ENCODE measurements around the gene SLC26A6.

Gene SLC26A6

GRCh38 chr3:48656061-48656840 lies 21.0 kb upstream of the SLC26A6 start:
- CTCF ChIA-PET: interaction anchor here (0.7 kb wide), 1 partner anchor 21 kb away, joined by 4 read pairs; the partner anchor contains the start of gene SLC26A6
- POLR2A ChIA-PET: no interaction called here
- peak; percentile 89 for DNase-seq (ENCODE audit: extremely low spot score)
- TF ChIP-seq PKNOX1 (IDR thresholded peaks at IDR 0.05): no peak
- no peak for TF ChIP-seq L3MBTL2 (conservative IDR thresholded peaks at IDR 0.05)
- no peak for TF ChIP-seq FOXA1 (IDR thresholded peaks at IDR 0.05)

- DNase-seq (ENCODE audit: extremely low spot score): no peak
- TF ChIP-seq ARNT (IDR thresholded peaks at IDR 0.05) (no peak), NFRKB (IDR thresholded peaks at IDR 0.05) (no peak)
- ChIA-PET CTCF (no interaction called here), POLR2A (no interaction called here)
Observed at GRCh38 chr3:48655606-48656005, 20.3 kb upstream of the SLC26A6 start.

DNA sequence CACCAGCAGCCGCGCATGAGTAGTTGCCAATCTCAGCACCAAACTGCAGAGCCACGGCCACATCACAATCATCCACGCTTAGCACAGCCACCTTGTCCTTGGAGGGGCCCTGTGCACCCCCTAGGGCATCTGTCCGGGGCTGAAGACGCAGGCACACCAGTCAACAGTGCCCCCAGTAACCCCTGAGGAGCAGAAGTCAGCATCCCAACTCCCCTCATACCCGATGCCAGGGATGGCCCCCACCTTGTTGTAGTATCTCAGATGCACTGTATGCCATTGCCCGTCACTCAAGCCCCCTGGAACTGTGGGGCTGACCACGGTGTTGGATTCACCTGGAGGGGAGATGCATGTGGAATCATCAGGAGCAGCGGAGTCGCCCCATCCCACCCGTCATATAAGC lies 19.8 kb upstream of the SLC26A6 start:
- no peak for DNase-seq (ENCODE audit: extremely low spot score)
- POLR2A ChIA-PET: no interaction called here
- CTCF ChIA-PET: no interaction called here

DNA sequence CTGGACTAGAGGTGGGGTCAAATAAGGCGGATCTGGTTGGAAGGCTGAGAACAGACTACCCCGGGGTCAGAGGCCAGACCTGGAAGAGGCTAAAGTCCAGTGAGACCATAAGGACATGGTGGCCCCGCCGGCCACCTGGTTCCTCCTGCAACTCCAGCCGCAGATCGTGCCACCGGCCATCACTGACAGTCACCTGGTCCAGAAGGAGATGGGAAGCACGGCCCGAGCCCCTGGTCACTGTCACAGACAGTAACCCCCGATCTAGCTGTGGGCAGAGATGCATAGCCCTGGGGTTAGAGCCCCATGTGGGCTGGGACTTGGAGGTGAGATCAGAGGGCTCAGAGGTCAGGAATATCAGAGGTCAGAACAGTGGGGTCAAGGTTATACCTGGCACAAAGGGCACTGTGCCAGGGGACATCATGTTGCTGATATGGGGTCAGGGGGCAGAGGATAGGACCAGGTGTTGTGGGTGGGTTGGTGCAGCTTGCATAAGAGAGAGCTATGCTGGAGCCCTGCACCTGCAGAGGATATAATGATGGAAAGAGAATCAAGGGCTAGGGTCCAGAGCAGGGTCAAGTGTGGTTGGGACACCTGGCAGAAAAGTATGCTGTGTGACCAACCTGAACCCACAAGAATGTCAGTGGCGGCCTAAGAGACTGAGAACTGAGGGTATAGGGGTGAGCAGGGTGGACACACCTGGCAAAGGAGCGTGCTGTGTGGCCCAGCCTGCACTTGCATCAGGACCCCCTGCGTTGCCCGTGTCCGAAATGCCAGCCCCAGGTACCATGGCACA lies 17.9 kb upstream of the SLC26A6 start:
- CTCF ChIA-PET: interaction anchor here (0.5 kb wide), 1 partner anchor 83 kb away, joined by 3 read pairs; no protein-coding TSS in a partner anchor
- TF ChIP-seq ARNT (IDR thresholded peaks at IDR 0.05): no peak
- no peak for DNase-seq (ENCODE audit: extremely low spot score)
- POLR2A ChIA-PET: interaction anchor here (0.8 to 3.4 kb wide), 3 partner anchors 10 to 399 kb away, joined by 3 to 16 read pairs (median 3); partner anchors contain the start of gene CELSR3

More for the DNA sequence above, 19.8 kb upstream of the SLC26A6 start:
- TF ChIP-seq ARNT (IDR thresholded peaks at IDR 0.05) (no peak), CTBP1 (IDR thresholded peaks at IDR 0.05; ENCODE audit: borderline replicate concordance) (no peak), LEF1 (IDR thresholded peaks at IDR 0.05; ENCODE audit: borderline replicate concordance) (no peak), ZNF384 (IDR thresholded peaks at IDR 0.05) (no peak), PKNOX1 (IDR thresholded peaks at IDR 0.05) (no peak), FOXM1 (IDR thresholded peaks at IDR 0.05; ENCODE audit: borderline replicate concordance) (no peak), FOXK2 (IDR thresholded peaks at IDR 0.05) (no peak), FOXA1 (IDR thresholded peaks at IDR 0.05) (no peak), ELF4 (IDR thresholded peaks at IDR 0.05) (no peak), NFRKB (IDR thresholded peaks at IDR 0.05) (no peak), L3MBTL2 (conservative IDR thresholded peaks at IDR 0.05) (no peak), TARDBP (IDR thresholded peaks at IDR 0.05) (no peak), BHLHE40 (IDR thresholded peaks at IDR 0.05; ENCODE audit: borderline replicate concordance) (no peak), HDGF (IDR thresholded peaks at IDR 0.05; ENCODE audit: borderline replicate concordance) (no peak), SP1 (IDR thresholded peaks at IDR 0.05) (no peak), SUZ12 (IDR thresholded peaks at IDR 0.05) (no peak)

- ChIA-PET POLR2A (interaction anchor here (1.1 to 3.4 kb wide), 2 partner anchors 11 to 16 kb away, joined by 3 to 16 read pairs; partner anchors contain the start of genes CELSR3 and SLC26A6), CTCF (no interaction called here)
- DNase-seq (ENCODE audit: extremely low spot score): no peak
- TF ChIP-seq HDGF (IDR thresholded peaks at IDR 0.05; ENCODE audit: borderline replicate concordance) (no peak), FOXK2 (IDR thresholded peaks at IDR 0.05) (no peak), CTBP1 (IDR thresholded peaks at IDR 0.05; ENCODE audit: borderline replicate concordance) (no peak), SUZ12 (IDR thresholded peaks at IDR 0.05) (no peak), NFRKB (IDR thresholded peaks at IDR 0.05) (no peak), ZNF384 (IDR thresholded peaks at IDR 0.05) (no peak), SP1 (IDR thresholded peaks at IDR 0.05) (no peak), LEF1 (IDR thresholded peaks at IDR 0.05; ENCODE audit: borderline replicate concordance) (no peak), ELF4 (IDR thresholded peaks at IDR 0.05) (no peak), FOXA1 (IDR thresholded peaks at IDR 0.05) (no peak), TARDBP (IDR thresholded peaks at IDR 0.05) (no peak), BHLHE40 (IDR thresholded peaks at IDR 0.05; ENCODE audit: borderline replicate concordance) (no peak), FOXM1 (IDR thresholded peaks at IDR 0.05; ENCODE audit: borderline replicate concordance) (no peak), L3MBTL2 (conservative IDR thresholded peaks at IDR 0.05) (no peak)
Observed at GRCh38 chr3:48651771-48652170, 16.5 kb upstream of the SLC26A6 start.

- no peak for DNase-seq (ENCODE audit: extremely low spot score)
- ChIA-PET CTCF (no interaction called here), POLR2A (interaction anchor here (1.1 to 3.4 kb wide), 2 partner anchors 12 to 15 kb away, joined by 3 to 16 read pairs; partner anchors contain the start of genes CELSR3 and SLC26A6)
- no peak for TF ChIP-seq BHLHE40 (IDR thresholded peaks at IDR 0.05; ENCODE audit: borderline replicate concordance)
Observed at GRCh38 chr3:48650723-48651122, 15.5 kb upstream of the SLC26A6 start.

Data from HEK293T (cell line).